ENCODE data around the gene MAPK10.

MAPK10 gene

DNA sequence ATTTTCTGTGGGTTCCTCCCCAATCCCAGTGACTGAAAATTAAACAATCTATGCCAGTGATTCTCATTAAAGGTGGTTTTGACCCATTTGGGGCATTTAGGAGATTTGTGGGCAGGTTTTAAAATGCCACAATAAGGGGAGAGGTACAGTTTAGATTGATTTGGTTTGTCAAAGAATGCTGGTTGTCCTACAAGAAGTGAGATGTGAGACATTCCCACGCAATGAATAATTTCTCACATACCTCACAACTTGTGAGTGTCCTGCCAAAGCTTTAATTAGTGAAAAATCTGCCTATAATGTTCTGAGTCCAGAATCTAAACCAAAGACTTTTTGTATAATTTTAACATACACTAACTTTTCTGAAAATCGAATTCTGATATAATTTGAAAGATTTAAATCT, 199.4 kb downstream of the MAPK10 start:
- no peak overlapping the region for H3K4me3 ChIP-seq (ENCODE audit: low read depth, low read length)
- TF ChIP-seq, protein P1, sequence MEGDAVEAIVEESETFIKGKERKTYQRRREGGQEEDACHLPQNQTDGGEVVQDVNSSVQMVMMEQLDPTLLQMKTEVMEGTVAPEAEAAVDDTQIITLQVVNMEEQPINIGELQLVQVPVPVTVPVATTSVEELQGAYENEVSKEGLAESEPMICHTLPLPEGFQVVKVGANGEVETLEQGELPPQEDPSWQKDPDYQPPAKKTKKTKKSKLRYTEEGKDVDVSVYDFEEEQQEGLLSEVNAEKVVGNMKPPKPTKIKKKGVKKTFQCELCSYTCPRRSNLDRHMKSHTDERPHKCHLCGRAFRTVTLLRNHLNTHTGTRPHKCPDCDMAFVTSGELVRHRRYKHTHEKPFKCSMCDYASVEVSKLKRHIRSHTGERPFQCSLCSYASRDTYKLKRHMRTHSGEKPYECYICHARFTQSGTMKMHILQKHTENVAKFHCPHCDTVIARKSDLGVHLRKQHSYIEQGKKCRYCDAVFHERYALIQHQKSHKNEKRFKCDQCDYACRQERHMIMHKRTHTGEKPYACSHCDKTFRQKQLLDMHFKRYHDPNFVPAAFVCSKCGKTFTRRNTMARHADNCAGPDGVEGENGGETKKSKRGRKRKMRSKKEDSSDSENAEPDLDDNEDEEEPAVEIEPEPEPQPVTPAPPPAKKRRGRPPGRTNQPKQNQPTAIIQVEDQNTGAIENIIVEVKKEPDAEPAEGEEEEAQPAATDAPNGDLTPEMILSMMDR (IDR thresholded peaks at IDR 0.05; ENCODE audit: low read depth, low read length, missing control alignments) = no peak
- no peak for DNase-seq (ENCODE audit: low read depth)

DNA sequence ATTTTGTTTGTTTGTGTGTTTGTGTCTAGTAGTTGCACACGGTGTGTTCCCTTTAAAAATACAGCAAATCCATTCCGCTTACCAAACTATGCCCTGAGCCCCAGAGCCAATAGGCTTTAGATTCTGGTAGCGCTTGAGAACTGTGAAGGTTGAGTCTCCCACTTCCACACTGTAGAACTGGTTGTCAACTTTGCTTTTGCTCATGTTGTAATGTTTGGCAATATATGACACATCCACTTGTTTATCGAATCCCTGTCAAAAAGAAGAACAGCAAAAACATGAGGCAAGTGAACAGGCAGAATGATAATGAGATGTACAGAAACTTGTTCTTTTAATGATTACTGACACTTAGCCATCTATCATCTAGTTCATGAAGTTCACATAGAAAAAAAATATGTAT, 200.6 kb downstream of the MAPK10 start:
- TF ChIP-seq, protein P1 (IDR thresholded peaks at IDR 0.05; ENCODE audit: low read depth, low read length, missing control alignments) = no peak
- H3K4me3 ChIP-seq (ENCODE audit: low read depth, low read length) = no peak overlapping the region
- no peak for DNase-seq (ENCODE audit: low read depth)

DNA sequence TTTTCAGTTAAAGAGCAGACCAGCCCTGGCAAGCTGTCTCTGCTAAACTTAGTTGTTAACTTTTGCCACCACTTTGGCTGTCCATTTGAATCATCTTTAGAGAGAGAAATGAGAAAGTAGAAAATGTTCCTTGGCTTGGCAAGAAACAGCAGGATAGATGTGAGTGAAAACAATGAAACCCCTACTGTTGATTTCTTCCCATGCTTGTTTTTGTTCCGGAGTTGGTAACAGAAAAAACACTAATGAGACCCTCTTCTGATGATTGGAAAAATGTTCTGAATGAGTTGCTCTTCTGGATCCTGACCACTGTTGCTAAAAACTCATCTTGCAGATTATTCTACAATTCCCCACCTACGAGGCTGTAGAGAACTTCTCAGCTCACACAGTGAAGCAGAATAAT, 203.3 kb downstream of the MAPK10 start:
- TF ChIP-seq, protein P1 (IDR thresholded peaks at IDR 0.05; ENCODE audit: low read depth, low read length, missing control alignments) = no peak
- no peak for DNase-seq (ENCODE audit: low read depth)
- no peak overlapping the region for H3K4me3 ChIP-seq (ENCODE audit: low read depth, low read length)

DNA sequence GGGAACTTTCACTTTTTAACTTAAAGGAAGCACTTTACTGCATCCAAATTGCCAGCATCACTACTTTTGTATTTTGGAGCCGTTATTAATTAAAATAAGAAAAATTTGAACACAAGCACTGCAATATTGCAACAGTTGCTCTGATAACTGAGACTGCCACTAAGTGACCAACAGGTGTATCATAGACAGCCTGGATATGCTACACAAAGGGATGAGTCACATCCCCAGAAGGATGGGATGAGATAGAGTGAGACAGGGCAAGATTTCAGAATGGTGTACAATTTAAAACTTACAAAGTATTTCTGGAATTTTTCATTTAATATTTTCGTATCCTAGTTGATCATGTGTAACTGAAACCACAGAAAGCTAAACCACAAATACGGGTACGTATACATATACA, 204.1 kb downstream of the MAPK10 start:
- TF ChIP-seq, protein P1 (IDR thresholded peaks at IDR 0.05; ENCODE audit: low read depth, low read length, missing control alignments) = no peak
- no peak overlapping the region for H3K4me3 ChIP-seq (ENCODE audit: low read depth, low read length)
- no peak for DNase-seq (ENCODE audit: low read depth)

DNA sequence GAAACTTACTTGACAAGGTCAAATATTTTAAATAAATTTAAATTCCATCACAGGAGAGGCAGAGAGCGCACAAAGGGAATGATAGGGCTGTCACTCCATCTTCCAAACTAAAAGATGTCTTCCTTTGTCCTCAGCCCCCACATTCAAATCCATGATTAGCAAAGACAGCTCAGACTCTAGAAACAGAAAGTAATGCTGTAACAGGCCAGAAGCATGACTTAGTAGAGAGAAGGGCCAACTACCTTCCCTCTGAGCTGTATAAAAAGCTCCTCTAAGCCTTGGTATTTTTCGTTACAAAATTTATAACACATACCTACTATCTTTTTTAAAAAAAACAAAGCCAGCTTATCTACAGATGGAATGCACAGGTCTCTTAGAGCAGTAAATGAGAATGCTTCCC, 207.4 kb downstream of the MAPK10 start:
- DNase-seq (ENCODE audit: low read depth) = no peak
- H3K4me3 ChIP-seq (ENCODE audit: low read depth, low read length) = no peak overlapping the region
- TF ChIP-seq, protein P1 (IDR thresholded peaks at IDR 0.05; ENCODE audit: low read depth, low read length, missing control alignments) = no peak

DNA sequence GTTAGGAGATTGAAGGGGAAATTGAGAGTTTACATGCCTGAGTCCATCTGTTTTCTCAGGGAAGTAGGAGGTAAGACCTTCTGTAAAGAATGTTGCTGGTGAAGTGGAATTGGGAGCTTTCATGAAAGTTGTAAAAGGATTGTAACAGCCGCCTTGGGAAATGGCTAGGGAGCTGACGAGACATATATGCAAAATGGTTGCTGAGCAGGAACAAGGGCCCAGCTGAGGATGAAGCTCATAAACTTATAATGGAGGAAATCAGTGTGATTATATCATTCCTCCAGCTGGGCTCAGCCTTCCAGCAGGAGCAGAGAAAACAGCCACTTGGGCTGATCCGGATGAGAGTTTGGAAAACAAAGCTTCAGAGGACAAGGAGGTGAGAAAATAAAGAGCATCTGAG, 208.7 kb downstream of the MAPK10 start:
- TF ChIP-seq, protein P1 (IDR thresholded peaks at IDR 0.05; ENCODE audit: low read depth, low read length, missing control alignments) = no peak
- no peak overlapping the region for H3K4me3 ChIP-seq (ENCODE audit: low read depth, low read length)
- DNase-seq (ENCODE audit: low read depth) = no peak

DNA sequence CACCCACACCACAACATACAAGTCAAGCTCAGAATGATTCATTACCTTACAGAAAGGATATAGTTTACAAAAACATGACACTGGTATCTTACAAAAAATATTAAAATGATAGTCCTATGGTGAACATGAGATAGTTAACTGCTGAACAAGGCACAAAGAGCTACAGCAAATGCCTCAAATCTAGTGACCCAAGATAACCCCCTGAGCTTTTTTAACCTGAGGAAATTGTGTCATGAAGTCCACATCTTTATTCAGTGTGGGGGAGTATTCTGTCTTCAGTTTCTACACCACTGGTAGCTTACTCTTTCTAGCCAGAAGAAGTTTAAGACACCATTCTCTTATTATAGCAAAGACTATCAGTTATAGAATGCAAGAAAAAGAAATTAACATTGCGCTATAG, 218.7 kb downstream of the MAPK10 start:
- no peak for DNase-seq (ENCODE audit: low read depth)
- H3K4me3 ChIP-seq (ENCODE audit: low read depth, low read length) = no peak overlapping the region

More for the DNA sequence above, 218.7 kb downstream of the MAPK10 start:
- TF ChIP-seq, protein P1 (IDR thresholded peaks at IDR 0.05; ENCODE audit: low read depth, low read length, missing control alignments) = no peak
